Measurements from ENCODE around the gene PRKAB2.

- TF ChIP-seq CTCF (conservative IDR thresholded peaks at IDR 0.05; ENCODE audit: low read depth, low read length) (no peak), EZH2 (IDR thresholded peaks at IDR 0.05; ENCODE audit: borderline replicate concordance, low read depth, low read length, poor library complexity, severe bottlenecking) (no peak)
Observed at GRCh38 chr1:147210987-147211386, 38.7 kb upstream of the PRKAB2 start.

All from A673 (cell line).